Urinary bladder (tissue), 4 donors: ENCODE measurements around the gene NR1D2. TPM values are rescaled to one million over a fixed set of nuclear protein-coding genes. Genes with fewer than 3 reads are reported as not detected.
"Not testable (repeated sequence)": the region's sequence is repeated elsewhere in the genome, so short reads cannot be mapped to it uniquely, and the experiment has no call there.

Experiments used
- DNase-seq: peaks from one replicate; pipeline ENCODE4 v3.0.0-alpha.2; 2015; ENCODE audit errors: extremely low spot score
- H3K27ac ChIP-seq: one replicate; pipeline ENCODE4 v1.5.1; 2013; ENCODE audit warnings: low read depth, mild to moderate bottlenecking, moderate library complexity
- H3K36me3 ChIP-seq: one replicate; pipeline ENCODE4 v1.6.1; 2013; ENCODE audit warnings: mild to moderate bottlenecking, moderate library complexity; ENCODE audit not compliant: insufficient read depth
- H3K4me1 ChIP-seq: one replicate; pipeline ENCODE4 v1.6.1; 2013; ENCODE audit warnings: mild to moderate bottlenecking, moderate library complexity; ENCODE audit not compliant: insufficient read depth
- H3K4me3 ChIP-seq: one replicate; pipeline ENCODE4 v1.5.1; 2013; ENCODE audit warnings: low read depth, low read length
- WGBS: extraction: QIAGEN DNeasy Blood & Tissue Kit; methylation state at CpG from one replicate; pipeline ENCODE4 v1.1.7; 2013; 5-methylcytosine and 5-hydroxymethylcytosine counted together
- polyA plus RNA-seq: library from polyadenylated mRNA; stranded (reverse); fragments of 200-250 nt; gene quantifications from one replicate; pipeline ENCODE4 v1.2.3, GENCODE V29; 2013
- total RNA-seq: library from RNA; depleted of rRNA; stranded (reverse); fragments of >200 nt; gene quantifications from one replicate; pipeline ENCODE4 v1.2.3, GENCODE V29; 2014
- donor health status: healthy with polysubstance abuse.
- donor health status: healthy.

The NR1D2 gene
- total and polyA plus RNA-seq, 2 donors, result 16.6 to 64.0 TPM

- no peak overlapping the region for H3K4me3 ChIP-seq
- no peaks in the 10 kb centered on the region for H3K36me3 ChIP-seq
- no peaks in the 10 kb centered on the region for H3K4me1 ChIP-seq
- 60% methylated on average over 9 of the region's 9 CpGs for WGBS
- no peak for DNase-seq
- no peak overlapping the region for H3K27ac ChIP-seq
Observed at GRCh38 chr3:23991683-23992628, 46.9 kb downstream of the NR1D2 start.

DNA sequence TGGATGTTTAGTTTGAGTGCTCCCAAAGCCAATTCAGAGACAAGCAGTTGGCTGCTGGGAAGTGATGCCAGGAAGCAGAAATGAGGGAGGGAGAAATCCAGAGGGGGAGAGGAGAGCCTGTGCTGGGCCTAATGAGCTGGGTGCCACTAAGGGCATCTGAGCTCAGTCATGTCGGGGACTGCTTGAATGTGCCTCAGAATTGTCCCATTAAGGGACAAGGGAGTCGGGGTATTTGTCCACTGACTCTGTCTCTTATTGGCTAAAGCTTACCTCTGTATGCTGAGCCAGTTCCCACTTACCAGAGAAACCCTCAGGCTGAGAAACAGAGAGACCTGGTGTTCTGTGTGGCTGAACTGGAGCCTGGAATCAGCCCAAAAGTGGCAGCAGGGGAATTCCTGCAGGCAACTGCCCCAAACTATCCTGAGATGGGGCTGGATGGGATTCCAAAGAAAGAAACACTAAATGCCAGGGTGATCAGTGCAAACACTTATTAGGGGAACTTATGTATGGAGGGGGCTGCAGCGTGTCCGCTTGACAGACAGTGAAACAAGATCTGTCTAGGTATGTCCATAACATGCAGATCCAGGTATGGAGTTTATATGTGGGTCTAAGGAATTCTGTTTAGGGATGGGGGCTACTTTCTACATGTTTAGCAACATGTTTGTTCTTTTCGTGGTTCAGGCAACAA, 48.6 kb downstream of the NR1D2 start:
- H3K27ac ChIP-seq, result no peak overlapping the region
- DNase-seq, result no peak
- H3K36me3 ChIP-seq, result no peaks in the 10 kb centered on the region
- no peak overlapping the region for H3K4me3 ChIP-seq
- H3K4me1 ChIP-seq, result no peaks in the 10 kb centered on the region
- WGBS, result 79% methylated on average over 5 of the region's 5 CpGs

- Histone ChIP-seq H3K36me3 (no peaks in the 10 kb centered on the region), H3K4me3 (no peak overlapping the region), H3K4me1 (no peaks in the 10 kb centered on the region), H3K27ac (no peak overlapping the region)
- 51% methylated on average over 4 of the region's 4 CpGs for WGBS
- no peak for DNase-seq
Observed at GRCh38 chr3:23994244-23994569, 49.1 kb downstream of the NR1D2 start.

DNA sequence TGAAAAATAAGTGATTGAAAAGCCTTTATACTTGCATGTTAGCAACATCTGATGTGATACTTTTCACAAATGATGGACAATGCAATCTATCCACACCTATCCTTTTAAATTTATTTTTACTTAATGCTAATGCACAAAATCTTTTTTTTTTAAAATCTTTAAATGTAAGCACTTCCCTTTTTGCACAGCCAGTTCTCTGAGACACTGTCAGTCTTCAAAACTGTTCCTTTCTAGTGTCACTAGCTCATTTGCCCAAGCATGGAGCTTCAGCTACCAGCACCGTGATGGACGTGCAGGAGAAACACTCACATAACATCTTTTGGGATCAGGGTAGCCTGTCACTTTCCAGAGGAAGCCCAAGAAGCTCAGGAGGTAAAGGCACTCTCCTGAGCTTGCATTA, 50.1 kb downstream of the NR1D2 start:
- no peak overlapping the region for H3K27ac ChIP-seq
- no peaks in the 10 kb centered on the region for H3K36me3 ChIP-seq
- H3K4me3 ChIP-seq, result no peak overlapping the region
- WGBS, result 87% methylated on average over 2 of the region's 2 CpGs
- H3K4me1 ChIP-seq, result no peaks in the 10 kb centered on the region
- no peak for DNase-seq

- 69% methylated on average over 3 of the region's 3 CpGs for WGBS
- H3K4me3 ChIP-seq, result no peak overlapping the region
- H3K4me1 ChIP-seq, result no peaks in the 10 kb centered on the region
- H3K27ac ChIP-seq, result no peak overlapping the region
- no peaks in the 10 kb centered on the region for H3K36me3 ChIP-seq
- no peak for DNase-seq
Observed at GRCh38 chr3:23996095-23996524, 51.0 kb downstream of the NR1D2 start.

- H3K27ac ChIP-seq, result no peak overlapping the region
- no peak overlapping the region for H3K4me3 ChIP-seq
- no peak for DNase-seq
- H3K36me3 ChIP-seq, result no peaks in the 10 kb centered on the region
- WGBS, result 11% methylated on average over 5 of the region's 5 CpGs
- no peaks in the 10 kb centered on the region for H3K4me1 ChIP-seq
Observed at GRCh38 chr3:23999012-23999641, 54.0 kb downstream of the NR1D2 start.

- no peak overlapping the region for H3K4me3 ChIP-seq
- no peak for DNase-seq
- 92% methylated on average over 4 of the region's 4 CpGs for WGBS
- H3K4me1 ChIP-seq, result no peaks in the 10 kb centered on the region
- H3K36me3 ChIP-seq, result no peaks in the 10 kb centered on the region
- no peak overlapping the region for H3K27ac ChIP-seq
Observed at GRCh38 chr3:24002129-24002528, 57.0 kb downstream of the NR1D2 start.

DNA sequence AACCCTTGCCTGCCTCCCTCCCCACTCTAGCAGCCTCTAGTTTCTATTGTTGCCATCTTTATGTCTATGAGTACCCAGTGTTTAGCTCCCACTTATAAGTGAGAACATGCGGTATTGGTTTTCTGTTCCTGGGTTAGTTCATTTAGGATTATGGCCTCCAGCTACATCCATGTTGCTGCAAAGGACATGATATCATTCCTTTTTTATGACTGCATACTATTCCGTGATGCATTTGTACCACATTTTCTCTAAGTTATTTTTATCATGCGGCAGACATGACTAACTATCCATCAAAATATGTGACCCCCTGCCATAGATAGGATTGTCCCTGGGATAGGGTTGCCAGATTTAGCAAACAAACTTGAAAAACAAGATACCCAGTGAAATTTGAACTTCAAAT, 58.4 kb downstream of the NR1D2 start:
- WGBS, result 96% methylated on average over 3 of the region's 3 CpGs
- H3K27ac ChIP-seq, result no peak overlapping the region
- no peak overlapping the region for H3K4me3 ChIP-seq
- no peak for DNase-seq
- no peaks in the 10 kb centered on the region for H3K4me1 ChIP-seq
- no peaks in the 10 kb centered on the region for H3K36me3 ChIP-seq

DNA sequence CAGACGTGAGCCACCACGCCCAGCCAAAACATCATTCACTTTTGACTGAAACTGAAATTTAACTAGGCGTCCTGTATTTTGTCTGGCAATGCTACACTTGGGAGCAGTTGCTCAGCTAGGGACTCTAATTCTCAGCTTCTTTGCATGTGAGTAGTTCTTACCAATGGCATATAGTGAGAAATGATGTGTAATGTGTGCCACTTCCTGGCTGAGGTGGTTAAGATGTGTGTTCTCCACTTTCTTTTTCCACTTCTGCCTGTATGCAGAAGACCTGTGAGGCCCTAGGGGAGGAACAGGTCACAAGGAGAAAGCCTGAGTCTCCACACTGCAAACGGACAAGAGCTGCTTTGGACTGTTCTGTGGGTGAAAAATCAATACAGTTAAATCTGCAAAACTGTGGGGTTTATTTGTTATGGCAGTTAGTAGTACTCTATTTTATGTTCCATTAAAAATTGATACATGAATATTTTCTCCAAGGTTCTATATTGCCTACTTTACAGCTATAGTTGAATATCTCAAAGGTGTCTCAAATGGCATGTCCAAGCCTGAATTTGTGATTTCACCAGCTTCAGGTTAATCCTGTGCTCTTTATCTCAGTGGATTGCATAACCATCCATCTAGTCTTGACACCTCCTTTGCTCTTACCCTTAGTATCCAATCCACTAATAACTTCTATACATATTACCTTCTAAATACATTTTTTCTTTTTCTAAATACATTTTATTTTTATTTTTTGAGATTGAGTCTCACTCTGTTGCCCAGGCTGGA, 59.3 kb downstream of the NR1D2 start:
- no peak for DNase-seq
- WGBS, result 91% methylated on average over 4 of the region's 4 CpGs
- H3K27ac ChIP-seq, result no peak overlapping the region
- H3K36me3 ChIP-seq, result no peaks in the 10 kb centered on the region
- no peak overlapping the region for H3K4me3 ChIP-seq
- H3K4me1 ChIP-seq, result no peaks in the 10 kb centered on the region

GRCh38 chr3:24005669-24006068, 60.6 kb downstream of the NR1D2 start:
- Histone ChIP-seq H3K4me1 (no peaks in the 10 kb centered on the region), H3K27ac (no peak overlapping the region), H3K4me3 (no peak overlapping the region), H3K36me3 (no peaks in the 10 kb centered on the region)
- 96% methylated on average over 8 of the region's 8 CpGs for WGBS
- DNase-seq, result no peak

- H3K4me3 ChIP-seq, H3K27ac ChIP-seq, H3K4me1 ChIP-seq, H3K36me3 ChIP-seq, DNase-seq: not testable (repeated sequence)
- 95% methylated on average over 8 of the region's 8 CpGs for WGBS
Observed at GRCh38 chr3:24010834-24011233, 65.7 kb downstream of the NR1D2 start.

- DNase-seq, result no peak
- Histone ChIP-seq H3K4me1 (no peaks in the 10 kb centered on the region), H3K36me3 (no peaks in the 10 kb centered on the region), H3K27ac (no peak overlapping the region), H3K4me3 (no peak overlapping the region)
- WGBS, result 84% methylated on average over 2 of the region's 2 CpGs
Observed at GRCh38 chr3:24012589-24013269, 67.6 kb downstream of the NR1D2 start.

DNA sequence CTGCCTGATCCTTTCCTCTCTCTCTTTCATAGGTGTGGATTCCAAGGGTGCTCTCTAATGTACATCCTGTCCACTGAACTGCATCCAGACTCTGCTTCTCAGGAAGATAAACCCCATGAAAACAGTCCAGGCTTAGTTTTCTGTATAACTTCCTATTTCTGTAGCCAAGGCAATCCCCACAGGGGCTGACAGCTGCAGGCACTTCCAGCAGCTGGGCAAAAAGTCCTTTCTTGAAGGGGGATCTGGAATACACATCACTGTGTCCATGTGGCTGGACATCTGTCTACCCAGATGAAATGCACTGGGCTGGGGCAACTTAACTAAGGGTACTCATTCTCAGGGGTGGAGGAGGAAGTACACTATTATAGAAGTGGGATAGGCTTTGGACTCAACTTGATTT, 72.2 kb downstream of the NR1D2 start:
- Histone ChIP-seq H3K36me3 (no peaks in the 10 kb centered on the region), H3K27ac (no peak overlapping the region), H3K4me3 (no peak overlapping the region), H3K4me1 (no peaks in the 10 kb centered on the region)
- DNase-seq, result no peak
